BLaER1 (cell line): ENCODE measurements around the gene MTUS2.

Experiments
- H3K27ac ChIP-seq: shearing (Covaris generic); formaldehyde crosslinking; 2 replicates; pipeline ENCODE4 v1.8.1; 2022
- H3K27me3 ChIP-seq: shearing (Covaris generic); formaldehyde crosslinking; 2 replicates; pipeline ENCODE4 v1.8.1; 2022
- H3K36me3 ChIP-seq: shearing (Covaris generic); formaldehyde crosslinking; 2 replicates; pipeline ENCODE4 v1.8.1; 2022
- H3K4me1 ChIP-seq: shearing (Covaris generic); formaldehyde crosslinking; 2 replicates; pipeline ENCODE4 v1.8.1; 2022
- H3K4me2 ChIP-seq: shearing (Covaris generic); formaldehyde crosslinking; 2 replicates; pipeline ENCODE4 v1.8.1; 2022
- H3K4me3 ChIP-seq: shearing (Covaris generic); formaldehyde crosslinking; 2 replicates; pipeline ENCODE4 v1.8.1; 2022
- H3K9ac ChIP-seq: shearing (Covaris generic); formaldehyde crosslinking; 2 replicates; pipeline ENCODE4 v1.8.1; 2022
- H3K9me3 ChIP-seq: shearing (Covaris generic); formaldehyde crosslinking; 2 replicates; pipeline ENCODE4 v1.8.1; 2022
- H4K20me1 ChIP-seq: shearing (Covaris generic); formaldehyde crosslinking; 2 replicates; pipeline ENCODE4 v1.8.1; 2022
- Cebpa-rat ChIP-seq: shearing (Covaris generic); IDR thresholded peaks from 2 replicates; pipeline ENCODE4 v1.8.1; 2022

MTUS2 gene

GRCh38 chr13:29279356-29280254, 459.5 kb downstream of the MTUS2 start:
- no peaks in the 10 kb centered on the region for H3K27me3 ChIP-seq
- H3K4me2 ChIP-seq = no peak overlapping the region
- no peaks in the 10 kb centered on the region for H3K4me1 ChIP-seq
- no peak overlapping the region for H3K4me3 ChIP-seq
- no peak for TF ChIP-seq Cebpa-rat
- H3K9me3 ChIP-seq = no peaks in the 10 kb centered on the region
- no peak overlapping the region for H3K9ac ChIP-seq
- H4K20me1 ChIP-seq = no peaks in the 10 kb centered on the region
- H3K27ac ChIP-seq = no peak overlapping the region
- no peaks in the 10 kb centered on the region for H3K36me3 ChIP-seq

GRCh38 chr13:29281932-29282495, 461.9 kb downstream of the MTUS2 start:
- Histone ChIP-seq H3K9ac (no peak overlapping the region), H3K9me3 (no peaks in the 10 kb centered on the region), H3K36me3 (no peaks in the 10 kb centered on the region), H3K4me1 (no peaks in the 10 kb centered on the region), H3K4me2 (no peak overlapping the region), H3K27me3 (no peaks in the 10 kb centered on the region), H4K20me1 (no peaks in the 10 kb centered on the region), H3K27ac (no peak overlapping the region), H3K4me3 (no peak overlapping the region)
- no peak for TF ChIP-seq Cebpa-rat

GRCh38 chr13:29284726-29285125, 464.6 kb downstream of the MTUS2 start:
- no peaks in the 10 kb centered on the region for H3K36me3 ChIP-seq
- no peaks in the 10 kb centered on the region for H3K4me1 ChIP-seq
- no peaks in the 10 kb centered on the region for H3K9me3 ChIP-seq
- TF ChIP-seq Cebpa-rat = no peak
- no peak overlapping the region for H3K27ac ChIP-seq
- no peak overlapping the region for H3K4me3 ChIP-seq
- H3K4me2 ChIP-seq = no peak overlapping the region
- no peaks in the 10 kb centered on the region for H3K27me3 ChIP-seq
- no peaks in the 10 kb centered on the region for H4K20me1 ChIP-seq
- H3K9ac ChIP-seq = no peak overlapping the region

- no peaks in the 10 kb centered on the region for H3K9me3 ChIP-seq
- H3K4me1 ChIP-seq = no peaks in the 10 kb centered on the region
- TF ChIP-seq Cebpa-rat = no peak
- no peaks in the 10 kb centered on the region for H3K36me3 ChIP-seq
- H3K27ac ChIP-seq = no peak overlapping the region
- no peaks in the 10 kb centered on the region for H3K27me3 ChIP-seq
- H4K20me1 ChIP-seq = no peaks in the 10 kb centered on the region
- H3K4me3 ChIP-seq = no peak overlapping the region
- H3K4me2 ChIP-seq = no peak overlapping the region
- H3K9ac ChIP-seq = no peak overlapping the region
Measured at GRCh38 chr13:29287237-29287636, 467.1 kb downstream of the MTUS2 start.

- Histone ChIP-seq H3K27ac (no peak overlapping the region), H3K36me3 (no peaks in the 10 kb centered on the region), H3K9me3 (no peaks in the 10 kb centered on the region), H4K20me1 (no peaks in the 10 kb centered on the region), H3K4me2 (no peak overlapping the region), H3K4me3 (no peak overlapping the region), H3K27me3 (no peaks in the 10 kb centered on the region), H3K9ac (no peak overlapping the region), H3K4me1 (no peaks in the 10 kb centered on the region)
- TF ChIP-seq Cebpa-rat = no peak
Measured at GRCh38 chr13:29292045-29292444, 471.9 kb downstream of the MTUS2 start.

GRCh38 chr13:29294821-29295220, 474.7 kb downstream of the MTUS2 start:
- Histone ChIP-seq H3K9me3 (no peaks in the 10 kb centered on the region), H3K4me3 (no peak overlapping the region), H3K27ac (no peak overlapping the region), H3K4me2 (no peak overlapping the region), H3K9ac (no peak overlapping the region), H3K4me1 (no peaks in the 10 kb centered on the region), H4K20me1 (no peaks in the 10 kb centered on the region), H3K27me3 (no peaks in the 10 kb centered on the region), H3K36me3 (no peaks in the 10 kb centered on the region)
- no peak for TF ChIP-seq Cebpa-rat

- H4K20me1 ChIP-seq = no peaks in the 10 kb centered on the region
- no peaks in the 10 kb centered on the region for H3K4me1 ChIP-seq
- H3K36me3 ChIP-seq = no peaks in the 10 kb centered on the region
- no peak overlapping the region for H3K27ac ChIP-seq
- H3K9me3 ChIP-seq = peaks cover 39% of the 10 kb centered on the region
- TF ChIP-seq Cebpa-rat = no peak
- H3K27me3 ChIP-seq = no peaks in the 10 kb centered on the region
- no peak overlapping the region for H3K4me3 ChIP-seq
- H3K9ac ChIP-seq = no peak overlapping the region
- H3K4me2 ChIP-seq = no peak overlapping the region
Measured at GRCh38 chr13:29301027-29301426, 480.9 kb downstream of the MTUS2 start.

GRCh38 chr13:29304148-29304547, 484.0 kb downstream of the MTUS2 start:
- H3K4me3 ChIP-seq = no peak overlapping the region

GRCh38 chr13:29310806-29311205, 490.7 kb downstream of the MTUS2 start:
- TF ChIP-seq Cebpa-rat = no peak
- no peak overlapping the region for H3K27ac ChIP-seq
- no peaks in the 10 kb centered on the region for H3K27me3 ChIP-seq
- no peaks in the 10 kb centered on the region for H3K4me1 ChIP-seq
- H3K4me3 ChIP-seq = no peak overlapping the region
- H3K9me3 ChIP-seq = peaks cover 21% of the 10 kb centered on the region
- no peak overlapping the region for H3K9ac ChIP-seq
- H4K20me1 ChIP-seq = no peaks in the 10 kb centered on the region
- no peaks in the 10 kb centered on the region for H3K36me3 ChIP-seq
- no peak overlapping the region for H3K4me2 ChIP-seq

More at GRCh38 chr13:29304148-29304547, 484.0 kb downstream of the MTUS2 start:
- no peaks in the 10 kb centered on the region for H3K4me1 ChIP-seq
- H3K36me3 ChIP-seq = no peaks in the 10 kb centered on the region
- H3K4me2 ChIP-seq = no peak overlapping the region
- no peak overlapping the region for H3K9ac ChIP-seq
- peaks cover 61% of the 10 kb centered on the region for H3K9me3 ChIP-seq
- no peak overlapping the region for H3K27ac ChIP-seq
- no peak for TF ChIP-seq Cebpa-rat
- H4K20me1 ChIP-seq = no peaks in the 10 kb centered on the region
- H3K27me3 ChIP-seq = no peaks in the 10 kb centered on the region

- Histone ChIP-seq H3K4me1 (peaks cover 12% of the 10 kb centered on the region; the same call in 1 of the 2 replicates), H3K9me3 (no peaks in the 10 kb centered on the region), H3K36me3 (no peaks in the 10 kb centered on the region), H3K4me3 (no peak overlapping the region), H3K9ac (no peak overlapping the region), H3K4me2 (no peak overlapping the region), H4K20me1 (no peaks in the 10 kb centered on the region), H3K27me3 (no peaks in the 10 kb centered on the region), H3K27ac (no peak overlapping the region)
- no peak for TF ChIP-seq Cebpa-rat
Measured at GRCh38 chr13:29315847-29316246, 495.7 kb downstream of the MTUS2 start.
